Peyer's patch (tissue), 4 donors: ENCODE measurements around the gene TOMT.

Source experiments
- POLR2A ChIP-seq, 2 donors: fragments of 450-650 bp; IDR thresholded peaks; one replicate each; pipeline ENCODE4 v1.5.1; 2017; ENCODE audit warnings: antibody characterized with exemption in 2 of 2, mild to moderate bottlenecking in 2 of 2, moderate library complexity in 2 of 2
- TF ChIP-seq, protein P1 (sequence below), 6 experiments: fragments of 450-650 bp in 4 of 6; fragments of 200-600 bp in 2 of 6; sonication (generic) in 1 of 6; IDR thresholded peaks; one replicate each; pipeline ENCODE4 v1.5.1; 2017 to 2019; ENCODE audit warnings: antibody characterized with exemption in 6 of 6, mild to moderate bottlenecking in 3 of 6, moderate library complexity in 1 of 6

DNA sequence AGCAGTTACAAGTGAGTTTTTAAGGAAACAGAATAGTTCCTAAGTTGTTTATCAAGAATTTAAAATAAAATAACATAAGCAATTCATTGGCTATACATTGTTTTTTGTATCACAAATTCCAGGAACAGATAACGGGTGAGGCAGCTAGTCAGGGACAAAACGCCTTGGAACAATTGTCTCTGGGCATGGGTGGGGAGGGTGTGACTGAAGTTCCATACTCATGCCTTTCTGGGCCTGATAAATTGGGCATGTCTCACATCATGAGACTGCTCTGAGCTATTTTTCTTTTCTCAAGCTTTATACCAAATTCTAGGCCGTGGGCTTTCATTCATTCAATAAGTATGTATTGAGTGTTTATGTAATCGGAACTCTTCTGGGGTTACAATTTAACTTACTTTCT, 51.4 kb downstream of the TOMT start:
- TF ChIP-seq, protein P1, sequence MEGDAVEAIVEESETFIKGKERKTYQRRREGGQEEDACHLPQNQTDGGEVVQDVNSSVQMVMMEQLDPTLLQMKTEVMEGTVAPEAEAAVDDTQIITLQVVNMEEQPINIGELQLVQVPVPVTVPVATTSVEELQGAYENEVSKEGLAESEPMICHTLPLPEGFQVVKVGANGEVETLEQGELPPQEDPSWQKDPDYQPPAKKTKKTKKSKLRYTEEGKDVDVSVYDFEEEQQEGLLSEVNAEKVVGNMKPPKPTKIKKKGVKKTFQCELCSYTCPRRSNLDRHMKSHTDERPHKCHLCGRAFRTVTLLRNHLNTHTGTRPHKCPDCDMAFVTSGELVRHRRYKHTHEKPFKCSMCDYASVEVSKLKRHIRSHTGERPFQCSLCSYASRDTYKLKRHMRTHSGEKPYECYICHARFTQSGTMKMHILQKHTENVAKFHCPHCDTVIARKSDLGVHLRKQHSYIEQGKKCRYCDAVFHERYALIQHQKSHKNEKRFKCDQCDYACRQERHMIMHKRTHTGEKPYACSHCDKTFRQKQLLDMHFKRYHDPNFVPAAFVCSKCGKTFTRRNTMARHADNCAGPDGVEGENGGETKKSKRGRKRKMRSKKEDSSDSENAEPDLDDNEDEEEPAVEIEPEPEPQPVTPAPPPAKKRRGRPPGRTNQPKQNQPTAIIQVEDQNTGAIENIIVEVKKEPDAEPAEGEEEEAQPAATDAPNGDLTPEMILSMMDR (IDR thresholded peaks at IDR 0.05) = no peak
- no peak for TF ChIP-seq POLR2A (IDR thresholded peaks at IDR 0.05)
